OCI-M1 (cell line): ENCODE results near the gene ZPR1.
"Not testable (repeated sequence)": the region's sequence is repeated elsewhere in the genome, so short reads cannot be mapped to it uniquely, and the experiment has no call there.

Experiments used
- DNase-seq: peaks from one replicate; lab custom pipeline; 2025; lab: John Stamatoyannopoulos, UW

Gene ZPR1

DNA sequence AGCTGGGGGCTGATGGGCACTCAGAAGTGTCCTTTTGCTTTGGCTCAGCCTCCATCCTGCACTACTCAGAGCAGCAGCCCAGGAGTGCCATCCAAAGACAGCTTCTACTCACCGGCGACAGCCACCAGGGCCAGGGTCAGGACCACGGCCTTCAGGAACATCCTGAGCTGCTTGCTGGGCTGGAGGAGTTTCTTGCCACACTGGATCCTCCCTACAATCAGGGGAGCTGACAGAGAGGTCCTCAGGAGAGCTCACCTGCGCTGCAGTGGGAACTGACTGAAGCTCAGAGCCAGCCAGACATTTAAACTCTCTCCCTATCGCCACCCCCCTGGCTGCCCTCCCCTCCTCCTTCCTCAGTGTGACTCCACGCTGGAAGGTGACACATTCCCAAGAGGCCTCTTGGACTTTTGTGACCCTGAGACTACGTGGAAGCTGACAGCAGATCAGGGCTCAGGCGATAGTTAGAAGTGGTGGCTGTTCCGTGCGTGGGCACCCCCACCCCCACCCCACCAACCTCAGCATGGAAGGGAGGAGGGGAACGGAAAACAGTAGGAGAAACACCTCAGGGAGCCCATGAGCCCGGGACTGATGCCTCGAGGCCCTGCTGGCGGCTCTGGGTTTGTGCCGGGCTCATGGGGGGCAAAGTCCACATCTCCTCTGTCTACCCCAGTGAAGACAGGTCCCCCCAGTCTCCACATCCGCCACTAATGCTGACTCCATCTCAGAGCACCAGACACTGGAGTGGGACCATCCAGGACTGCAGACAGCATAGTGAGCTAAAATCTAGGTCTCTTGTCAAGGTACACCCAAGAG is 35.4 kb upstream of the ZPR1 start, which contains the start of gene APOA4:
Gene APOA4, minus strand, starts transcription at position 274 of the 813 bp plus-strand sequence. Its CDS starts 113 bp downstream, at position 161.
- no peak for DNase-seq

- DNase-seq = no peak
These were observed 34.8 kb upstream of the ZPR1 start for GRCh38 chr11:116822575-116822974.

DNA sequence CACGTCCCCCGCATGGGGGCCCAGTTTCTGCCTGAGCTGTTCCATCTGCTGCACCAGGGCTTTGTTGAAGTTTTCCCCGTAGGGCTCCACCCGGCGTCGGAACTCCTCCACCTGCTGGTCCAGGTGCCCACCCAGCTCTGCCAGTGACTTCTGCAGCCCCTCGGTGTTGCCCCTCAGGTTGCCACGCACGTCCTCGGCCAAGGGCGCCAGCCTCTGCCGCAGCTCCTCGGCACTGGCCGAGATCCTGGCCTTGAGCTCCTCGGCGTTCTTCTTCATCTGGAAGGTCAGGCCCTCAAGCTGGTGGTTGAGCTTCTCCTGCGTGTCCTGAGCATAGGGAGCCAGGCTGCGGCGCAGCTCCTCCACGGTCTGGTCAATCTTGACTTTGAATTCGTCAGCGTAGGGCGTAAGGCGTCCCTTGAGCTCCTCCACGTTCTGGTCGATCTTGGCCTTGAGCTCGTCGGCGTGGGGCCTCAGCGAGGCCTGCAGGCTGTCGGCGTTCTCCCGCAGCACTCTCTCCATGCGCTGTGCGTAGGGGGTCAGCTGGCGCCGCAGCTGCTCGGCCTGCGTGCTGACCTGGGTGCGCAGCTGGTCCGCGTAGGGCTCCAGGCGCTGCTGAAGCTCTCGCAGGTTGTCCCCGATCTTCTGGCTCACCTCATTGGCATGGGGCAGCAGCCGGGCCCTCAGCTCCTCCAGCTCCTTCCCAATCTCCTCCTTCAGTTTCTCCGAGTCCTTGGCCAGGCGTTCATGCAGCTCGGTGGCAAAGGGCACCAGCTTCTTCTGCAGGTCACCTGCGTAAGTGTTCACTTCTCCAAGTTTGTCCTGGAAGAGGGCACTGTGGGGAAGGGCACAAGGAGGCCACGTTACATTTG is 33.5 kb upstream of the ZPR1 start:
- no peak for DNase-seq

DNA sequence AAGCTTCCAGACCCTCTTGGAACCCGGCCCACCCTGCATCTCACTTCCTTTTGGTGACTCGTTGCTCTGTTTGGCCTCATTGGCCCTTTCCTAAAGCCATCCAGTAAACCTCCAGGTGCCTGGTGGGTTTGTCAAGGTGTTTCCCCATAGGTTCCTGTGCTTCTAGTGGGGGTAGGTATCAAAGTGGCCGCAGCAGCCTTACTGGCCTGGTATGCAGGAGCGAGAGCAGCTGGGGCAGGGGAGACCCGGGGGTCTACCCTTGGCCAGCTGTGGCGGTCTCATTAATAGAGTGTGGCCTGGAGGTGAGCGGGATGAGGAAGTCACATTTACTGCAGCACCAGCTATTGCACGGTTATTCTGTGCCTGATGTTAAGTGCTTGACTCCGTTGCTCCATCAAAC is 31.2 kb upstream of the ZPR1 start:
- DNase-seq = no peak

DNA sequence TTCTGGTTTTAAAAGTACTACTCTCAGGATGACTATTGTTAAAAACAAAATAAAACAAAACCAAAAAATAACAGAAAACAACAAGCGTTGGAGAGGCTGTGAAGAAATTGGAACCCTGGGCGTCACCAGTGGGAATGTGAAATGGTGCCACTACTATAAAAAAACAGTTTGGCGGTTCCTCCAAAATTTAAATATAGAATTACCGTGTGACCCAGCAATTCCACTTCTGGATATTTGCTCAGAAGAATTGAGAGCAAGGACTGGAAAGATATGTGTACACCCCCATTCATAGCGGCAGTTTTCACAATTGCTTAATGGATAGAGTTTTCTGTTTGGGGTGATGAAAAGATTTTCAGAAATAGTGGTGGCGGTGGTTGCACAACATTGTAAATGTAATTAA is 26.7 kb upstream of the ZPR1 start:
- no peak for DNase-seq

- no peak for DNase-seq
These were observed 26.1 kb upstream of the ZPR1 start for GRCh38 chr11:116813781-116814471.

- no peak for DNase-seq
These were observed 25.3 kb upstream of the ZPR1 start for GRCh38 chr11:116813170-116813569.

DNA sequence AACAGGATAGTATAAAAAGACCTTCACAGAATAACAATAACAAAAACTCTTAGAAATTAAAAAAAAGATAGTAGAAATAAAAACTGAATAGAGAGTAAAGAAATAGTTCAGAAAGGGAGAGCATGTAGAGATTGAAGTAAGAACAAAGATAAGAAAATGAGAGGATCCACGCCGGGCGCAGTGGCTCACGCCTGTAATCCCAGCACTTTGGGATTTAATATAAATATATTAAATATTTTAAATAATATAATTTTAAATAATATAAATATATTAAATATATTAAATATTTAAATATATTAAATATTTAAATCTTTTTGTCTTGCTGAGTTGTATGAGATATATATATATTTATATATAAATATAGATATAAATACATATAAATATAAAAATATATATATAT is 24.3 kb upstream of the ZPR1 start:
- no peak for DNase-seq

DNA sequence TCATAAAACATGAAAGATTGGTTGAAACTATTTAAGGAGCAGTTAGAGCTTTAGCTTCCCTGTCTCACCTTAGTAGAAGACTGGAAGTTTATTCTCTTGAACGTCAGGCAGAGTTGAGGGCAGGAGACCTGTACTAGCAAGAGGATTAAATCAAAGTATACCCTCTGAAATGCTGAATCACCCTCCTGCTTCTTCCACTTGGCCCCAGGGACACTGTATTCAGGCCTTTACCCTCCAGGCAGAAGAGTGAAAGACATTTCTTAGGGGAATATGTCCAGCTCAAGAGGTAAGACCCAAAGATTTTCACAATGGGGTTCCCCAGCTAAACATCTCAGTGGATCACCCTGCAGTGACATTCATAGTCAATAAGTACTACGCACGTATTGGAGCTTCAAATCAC is 23.4 kb upstream of the ZPR1 start:
- DNase-seq = peak; percentile 26

DNA sequence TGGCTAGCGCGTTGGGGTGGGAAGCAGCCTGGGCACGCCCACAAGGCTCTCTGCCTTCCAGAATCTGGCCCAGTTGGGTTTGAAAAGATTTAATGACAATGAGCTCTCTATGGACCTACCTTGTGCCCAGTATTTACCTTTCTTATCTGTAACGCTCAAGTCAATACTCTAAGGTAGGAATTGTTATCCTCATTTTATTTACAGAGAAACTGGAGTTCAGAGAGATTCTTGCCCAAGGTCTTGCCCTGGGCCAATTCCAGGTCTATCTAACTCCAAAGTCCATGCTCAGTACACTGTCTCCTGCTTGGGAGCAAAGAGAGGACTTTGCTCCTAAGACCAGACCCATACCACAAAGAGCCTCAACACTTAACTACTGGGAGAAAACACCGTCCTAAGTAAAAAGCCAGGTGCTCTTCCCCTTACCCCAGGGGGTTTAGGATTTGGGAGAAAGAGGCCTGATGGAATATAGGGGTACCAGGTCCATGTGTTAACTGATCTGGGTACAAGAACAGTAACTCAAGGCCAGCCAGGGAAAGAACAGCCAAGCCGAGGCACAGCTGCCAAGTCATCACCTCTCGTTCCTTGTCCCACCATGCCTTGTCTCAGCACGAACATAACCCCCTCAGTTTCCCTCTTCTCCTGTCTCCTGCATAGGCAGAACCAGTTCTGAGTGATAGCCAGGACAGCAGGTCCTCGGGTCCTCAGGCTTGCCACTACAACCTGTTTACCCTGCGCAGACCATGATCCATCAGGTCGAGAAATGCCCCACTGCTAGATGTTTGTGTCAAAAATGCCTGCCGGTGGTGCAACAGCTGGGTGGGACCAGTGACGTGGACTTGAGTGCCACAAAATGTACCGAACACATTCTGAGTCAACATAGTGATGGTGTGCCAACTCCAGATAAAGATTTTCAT is 20.7 kb upstream of the ZPR1 start:
- DNase-seq = no peak

GRCh38 chr11:116807601-116808261 is 19.9 kb upstream of the ZPR1 start:
- no peak for DNase-seq

DNA sequence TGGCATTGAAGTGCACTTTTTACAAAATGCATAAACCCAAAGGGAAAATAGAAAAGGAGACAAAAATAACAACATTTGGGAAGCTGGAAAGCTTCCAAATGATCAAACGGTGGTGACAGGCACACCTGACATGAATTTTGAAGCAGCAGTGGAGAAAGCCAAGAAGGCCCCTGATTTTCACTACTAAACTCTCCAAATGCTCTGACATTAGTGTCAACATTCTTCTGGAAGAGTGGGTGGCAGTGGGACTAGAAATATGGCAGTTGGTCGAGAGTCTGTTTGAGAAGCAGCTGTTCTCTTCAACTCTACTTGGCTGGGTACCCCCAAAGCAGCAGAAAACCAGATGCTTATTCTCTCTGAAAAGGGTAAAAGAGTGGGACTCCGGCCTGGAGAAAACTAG is 16.2 kb upstream of the ZPR1 start:
- no peak for DNase-seq

DNA sequence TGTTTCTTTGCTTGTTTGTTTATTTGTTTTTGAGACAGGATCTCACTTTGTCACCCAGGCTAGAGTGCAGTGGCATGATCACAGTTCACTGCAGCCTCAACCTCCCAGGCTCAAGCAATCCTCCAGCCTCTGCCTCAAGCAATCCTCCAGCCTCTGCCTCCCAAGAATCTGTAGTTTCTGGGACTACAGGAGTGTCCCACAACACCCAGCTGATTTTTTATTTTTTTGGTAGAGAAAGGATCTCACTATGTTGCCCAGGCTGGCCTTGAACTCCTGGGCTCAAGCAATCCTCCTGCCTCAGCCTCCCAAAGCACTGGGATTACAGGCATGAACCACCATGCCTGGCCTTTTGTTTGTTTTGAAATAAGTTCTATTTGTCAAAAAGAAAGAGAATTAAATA is 13.8 kb upstream of the ZPR1 start:
- DNase-seq = not testable (repeated sequence)

- no peak for DNase-seq
These were observed 12.8 kb upstream of the ZPR1 start for GRCh38 chr11:116800610-116801009.

DNA sequence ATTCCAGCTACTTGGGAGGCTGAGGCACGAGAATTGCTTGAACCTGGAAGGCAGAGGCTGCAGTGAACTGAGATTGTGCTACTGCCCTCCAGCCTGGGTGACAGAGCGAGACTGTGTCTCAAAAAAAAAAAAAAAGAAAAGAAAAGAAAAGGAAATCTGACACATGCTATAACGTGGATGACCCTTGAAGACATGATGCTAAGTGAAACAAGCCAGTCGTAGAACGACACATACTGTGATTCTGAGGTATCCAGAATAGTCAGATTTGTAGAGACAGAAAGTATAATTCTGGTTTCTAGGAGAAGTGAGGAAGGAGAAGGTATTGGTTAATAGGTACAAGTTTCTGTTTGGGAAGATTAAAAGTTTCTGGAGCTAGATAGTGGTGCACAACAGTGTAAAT is 10.5 kb upstream of the ZPR1 start:
- no peak for DNase-seq

GRCh38 chr11:116797816-116798215 is 10.0 kb upstream of the ZPR1 start:
- DNase-seq = no peak

- DNase-seq = no peak
These were observed 8.7 kb upstream of the ZPR1 start for GRCh38 chr11:116796548-116796947.

- DNase-seq = no peak
These were observed 7.0 kb upstream of the ZPR1 start for GRCh38 chr11:116794851-116795250.

DNA sequence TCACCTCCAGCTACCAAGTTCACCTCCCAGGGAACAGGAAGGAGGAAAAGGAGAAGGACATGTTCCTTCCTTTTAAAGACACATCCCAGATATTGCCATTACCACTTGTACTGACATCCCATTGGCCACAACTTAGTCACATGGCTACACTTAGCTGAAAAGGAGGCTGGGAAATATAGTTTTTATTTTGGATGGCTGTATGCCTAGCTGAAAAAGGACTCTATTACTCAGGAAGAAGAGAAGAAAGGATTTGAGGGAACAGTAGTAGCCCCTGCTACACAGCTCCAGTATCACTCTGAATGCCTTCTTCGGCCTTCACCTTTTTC is 5.9 kb upstream of the ZPR1 start:
- DNase-seq = peak; percentile 83

DNA sequence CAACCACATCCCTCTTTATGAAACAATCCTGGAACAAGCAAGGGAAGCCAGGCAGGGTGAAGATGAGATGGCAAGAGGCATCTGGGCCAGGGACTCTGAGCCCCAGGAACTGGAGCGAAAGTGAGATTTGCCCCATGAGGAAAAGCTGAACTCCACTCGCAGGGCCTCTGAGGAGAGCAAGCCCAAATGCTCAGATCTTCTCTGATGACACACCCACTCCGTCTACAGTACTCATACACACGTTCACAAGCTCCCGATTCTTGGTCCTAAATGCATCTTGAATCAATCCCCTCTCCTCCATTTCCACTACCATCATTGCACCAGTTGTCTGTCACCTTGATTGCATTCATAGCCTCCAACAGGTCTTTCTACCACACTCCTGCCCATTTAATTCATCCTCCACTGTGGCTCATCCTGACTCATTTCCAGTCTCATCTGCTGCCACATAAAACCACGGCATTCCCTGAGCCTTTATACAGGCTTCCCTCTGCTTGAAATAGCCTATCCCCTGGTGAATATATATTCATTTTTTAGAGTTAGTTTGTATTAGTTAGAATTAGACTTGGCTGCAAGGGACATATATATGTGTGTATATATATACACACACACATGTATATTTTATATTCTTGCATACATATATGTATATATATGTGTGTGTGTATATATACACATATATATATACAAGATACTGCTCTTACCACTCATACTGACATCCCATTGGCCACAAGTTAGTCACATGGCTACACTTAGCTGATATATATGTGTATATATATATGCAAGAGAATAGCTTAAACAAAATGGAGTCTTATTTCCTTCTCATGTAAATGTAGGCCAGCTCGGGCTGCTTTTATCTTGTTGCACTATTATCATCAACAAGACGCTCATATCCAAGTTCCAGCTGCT is 5.3 kb upstream of the ZPR1 start:
- no peak for DNase-seq
